B cell (primary cell): ENCODE measurements around the gene PLA2R1. TPM values are rescaled to one million over a fixed set of nuclear protein-coding genes. Genes with fewer than 3 reads are reported as not detected.

Experiments
- ATAC-seq: fragments of 200-7000 bp; cut with Tn5 transposase; one replicate; pipeline ENCODE4 v1.10.0; 2021; ENCODE audit warnings: low read depth, mild to moderate bottlenecking, moderate number of reproducible peaks, moderate library complexity
- CTCF ChIA-PET: fragments of 350-600 bp; sonication (Branson Sonifier 250); formaldehyde crosslinking; loops from one replicate; lab custom pipeline; 2021; ENCODE audit warnings: antibody characterized with exemption, inconsistent platforms; lab: Charles Lee
- POLR2A ChIA-PET: fragments of 350-600 bp; sonication (Branson Sonifier 250); formaldehyde crosslinking; loops from one replicate; lab custom pipeline; 2021; ENCODE audit warnings: antibody characterized with exemption; lab: Charles Lee
- DNase-seq: peaks from one replicate; pipeline ENCODE4 v3.0.0; 2013
- H2AFZ ChIP-seq: 2 replicates; pipeline ENCODE4 v1.6.1; 2012; ENCODE audit warnings: mild to moderate bottlenecking, low read depth, low read length; ENCODE audit not compliant: insufficient read depth, poor library complexity, severe bottlenecking
- H3K27ac ChIP-seq, 2 donors: 1 replicate in 1 of 2; 2 replicates in 1 of 2; pipeline ENCODE4 v1.5.1; 2012 to 2013; ENCODE audit warnings: low read length in 2 of 2, mild to moderate bottlenecking in 2 of 2, moderate library complexity in 1 of 2
- H3K27me3 ChIP-seq, 4 experiments: fragments of 200-600 bp in 1 of 4; sonication (generic) in 1 of 4; replicated peaks in 1 of 4; 1 replicate in 2 of 4; 2 replicates in 2 of 4; pipeline versions ENCODE4 v1.6.1 to v1.7.0; 2013 to 2016; ENCODE audit warnings: low read length in 3 of 4, mild to moderate bottlenecking in 2 of 4, mixed read lengths in 1 of 4, moderate library complexity in 1 of 4; ENCODE audit not compliant: insufficient read depth in 4 of 4, control insufficient read depth in 3 of 4; ENCODE audit errors: control extremely low read depth in 1 of 4
- H3K36me3 ChIP-seq, 2 experiments: replicated peaks in 1 of 2; 1 replicate in 1 of 2; 2 replicates in 1 of 2; pipeline versions ENCODE4 v1.6.1 to v1.7.1; 2013; ENCODE audit warnings: low read length in 1 of 2; ENCODE audit not compliant: insufficient read depth in 2 of 2, control insufficient read depth in 1 of 2; ENCODE audit errors: control extremely low read depth in 1 of 2, extremely low read depth in 1 of 2
- H3K4me1 ChIP-seq, 2 donors: fragments of 200-600 bp in 1 of 2; sonication (generic) in 1 of 2; 1 replicate in 1 of 2; 2 replicates in 1 of 2; pipeline versions ENCODE4 v1.5.1 to v1.6.1; 2013 to 2017; ENCODE audit warnings: low read length in 2 of 2; ENCODE audit not compliant: control insufficient read depth in 2 of 2, insufficient read depth in 2 of 2
- H3K4me2 ChIP-seq: replicated peaks from 2 replicates; pipeline ENCODE3; 2012; ENCODE audit warnings: mild to moderate bottlenecking, low read depth, low read length; ENCODE audit not compliant: poor library complexity, severe bottlenecking
- H3K4me3 ChIP-seq, 5 experiments: fragments of 200-600 bp in 1 of 5; sonication (generic) in 1 of 5; 1 replicate in 3 of 5; 2 replicates in 2 of 5; pipeline versions ENCODE4 v1.5.1 to v1.7.0; 2011 to 2016; ENCODE audit warnings: low read length in 4 of 5, mild to moderate bottlenecking in 4 of 5, low read depth in 2 of 5, control low read depth in 1 of 5, moderate library complexity in 1 of 5; ENCODE audit not compliant: insufficient read depth in 1 of 5; ENCODE audit errors: control extremely low read depth in 1 of 5, extremely low read depth in 1 of 5
- H3K79me2 ChIP-seq: fragments of 200-600 bp; sonication (generic); one replicate; pipeline ENCODE4 v1.6.0; 2016; ENCODE audit warnings: low read length; ENCODE audit not compliant: control insufficient read depth, insufficient read depth
- H3K9ac ChIP-seq: fragments of 200-600 bp; sonication (generic); 2 replicates; pipeline ENCODE4 v1.6.1; 2017; ENCODE audit warnings: mild to moderate bottlenecking, low read length, moderate library complexity
- H3K9me3 ChIP-seq, 3 donors: one replicate each; pipeline versions ENCODE4 v1.6.1 to v1.7.1; 2013; ENCODE audit warnings: low read length in 2 of 3; ENCODE audit not compliant: control insufficient read depth in 2 of 3, insufficient read depth in 1 of 3; ENCODE audit errors: control extremely low read depth in 1 of 3
- H4K20me1 ChIP-seq: 2 replicates; pipeline ENCODE4 v1.6.0; 2012; ENCODE audit warnings: mild to moderate bottlenecking, low read length; ENCODE audit not compliant: insufficient read depth, control insufficient read depth, poor library complexity, severe bottlenecking
- H3K27ac Mint-ChIP-seq: one replicate; pipeline ENCODE4 v1.8.0; 2021; ENCODE audit warnings: mixed read lengths
- H3K27me3 Mint-ChIP-seq: one replicate; pipeline ENCODE4 v1.8.0; 2021; ENCODE audit warnings: mixed read lengths
- H3K4me1 Mint-ChIP-seq: one replicate; pipeline ENCODE4 v1.8.0; 2021; ENCODE audit warnings: mixed read lengths
- H3K4me3 Mint-ChIP-seq: one replicate; pipeline ENCODE4 v1.8.0; 2021; ENCODE audit warnings: mixed read lengths
- H3K9me3 Mint-ChIP-seq: one replicate; pipeline ENCODE4 v1.8.0; 2022; ENCODE audit warnings: mixed read lengths; ENCODE audit not compliant: insufficient read depth
- EZH2 ChIP-seq: IDR thresholded peaks from 2 replicates; pipeline ENCODE4 v1.6.1; 2012; ENCODE audit warnings: borderline replicate concordance, low read depth, mild to moderate bottlenecking, moderate library complexity, low read length; ENCODE audit not compliant: insufficient read depth, poor library complexity, severe bottlenecking
- WGBS: methylation state at CpG from one replicate; pipeline ENCODE4 v1.1.5; 2013; ENCODE audit warnings: missing lambda C conversion rate; ENCODE audit not compliant: insufficient coverage; 5-methylcytosine and 5-hydroxymethylcytosine counted together
- intact Hi-C: fragments of 100-400 bp; cut with micrococcal nuclease; formaldehyde crosslinking; loops from one replicate; pipeline ENCODE4 v1.10.0; 2022
- polyA plus RNA-seq: library from polyadenylated mRNA; depleted of rRNA; stranded (reverse); fragments of >200 nt; gene quantifications from 2 replicates; pipeline ENCODE4 v1.2.3, GENCODE V29; 2012
- total RNA-seq, 2 donors: library from RNA; stranded (reverse); fragments of 120-200 nt in 1 of 2; gene quantifications; 1 replicate in 1 of 2; 2 replicates in 1 of 2; pipeline versions ENCODE4 v1.2.3 to v1.2.4, GENCODE V29; 2013 to 2022
- TF ChIP-seq, protein P1 (sequence below): fragments of 200-600 bp; IDR thresholded peaks from one replicate; pipeline ENCODE4 v1.8.0; 2022; ENCODE audit warnings: antibody characterized with exemption, mild to moderate bottlenecking

Gene PLA2R1
- total and polyA plus RNA-seq, 2 donors (not counting 1 experiment from before 2014, with no cell fraction given), result not detected

DNA sequence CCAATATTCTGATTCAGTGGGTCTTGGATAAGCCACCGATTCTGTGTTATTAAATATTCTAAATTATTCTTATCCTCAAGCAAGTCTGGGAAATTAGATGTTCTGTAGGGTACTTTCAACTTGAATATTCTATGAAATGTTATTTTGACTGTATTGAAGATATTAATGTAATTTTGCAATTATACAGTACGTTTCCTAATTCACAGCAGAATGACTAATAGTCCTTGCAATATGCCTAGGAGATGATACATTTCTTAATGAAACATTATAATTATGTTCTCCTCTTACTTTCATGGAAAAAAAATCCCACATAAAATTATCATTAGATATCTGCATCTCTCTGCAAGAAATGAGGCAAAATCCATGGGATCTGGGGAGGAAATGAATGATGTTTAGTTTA, 46.2 kb upstream of the PLA2R1 start:
- H3K4me3 ChIP-seq, result no peak overlapping the region
- CTCF ChIA-PET, result interaction anchor here (2.3 kb wide), 1 partner anchor 886 kb away, joined by 8 read pairs; no protein-coding TSS in a partner anchor
- no peak overlapping the region for H2AFZ ChIP-seq
- DNase-seq (no peak), ATAC-seq (no peak)
- peaks cover 0 to 2% (median 0%) of the 10 kb centered on the region in 4 experiments for H3K27me3 ChIP-seq
- no peak overlapping the region for H3K27ac ChIP-seq
- H4K20me1 ChIP-seq, result no peaks in the 10 kb centered on the region
- WGBS, result no CpG with 5 or more reads among the region's 2 CpGs
- no peaks in the 10 kb centered on the region for H3K79me2 ChIP-seq
- H3K36me3 ChIP-seq, result no peaks in the 10 kb centered on the region
- no peak overlapping the region for H3K4me2 ChIP-seq
- no peak overlapping the region for H3K4me3 Mint-ChIP-seq
- intact Hi-C loops, result no loop called here
- H3K9ac ChIP-seq, result no peak overlapping the region
- no peaks in the 10 kb centered on the region for H3K9me3 ChIP-seq
- POLR2A ChIA-PET, result no interaction called here
- H3K4me1 Mint-ChIP-seq, result no peaks in the 10 kb centered on the region
- no peak overlapping the region for H3K27ac Mint-ChIP-seq
- no peaks in the 10 kb centered on the region for H3K9me3 Mint-ChIP-seq
- peaks cover 34% of the 10 kb centered on the region for H3K27me3 Mint-ChIP-seq
- TF ChIP-seq, protein P1, sequence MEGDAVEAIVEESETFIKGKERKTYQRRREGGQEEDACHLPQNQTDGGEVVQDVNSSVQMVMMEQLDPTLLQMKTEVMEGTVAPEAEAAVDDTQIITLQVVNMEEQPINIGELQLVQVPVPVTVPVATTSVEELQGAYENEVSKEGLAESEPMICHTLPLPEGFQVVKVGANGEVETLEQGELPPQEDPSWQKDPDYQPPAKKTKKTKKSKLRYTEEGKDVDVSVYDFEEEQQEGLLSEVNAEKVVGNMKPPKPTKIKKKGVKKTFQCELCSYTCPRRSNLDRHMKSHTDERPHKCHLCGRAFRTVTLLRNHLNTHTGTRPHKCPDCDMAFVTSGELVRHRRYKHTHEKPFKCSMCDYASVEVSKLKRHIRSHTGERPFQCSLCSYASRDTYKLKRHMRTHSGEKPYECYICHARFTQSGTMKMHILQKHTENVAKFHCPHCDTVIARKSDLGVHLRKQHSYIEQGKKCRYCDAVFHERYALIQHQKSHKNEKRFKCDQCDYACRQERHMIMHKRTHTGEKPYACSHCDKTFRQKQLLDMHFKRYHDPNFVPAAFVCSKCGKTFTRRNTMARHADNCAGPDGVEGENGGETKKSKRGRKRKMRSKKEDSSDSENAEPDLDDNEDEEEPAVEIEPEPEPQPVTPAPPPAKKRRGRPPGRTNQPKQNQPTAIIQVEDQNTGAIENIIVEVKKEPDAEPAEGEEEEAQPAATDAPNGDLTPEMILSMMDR, result no peak
- no peak for TF ChIP-seq EZH2
- no peaks in the 10 kb centered on the region for H3K4me1 ChIP-seq

DNA sequence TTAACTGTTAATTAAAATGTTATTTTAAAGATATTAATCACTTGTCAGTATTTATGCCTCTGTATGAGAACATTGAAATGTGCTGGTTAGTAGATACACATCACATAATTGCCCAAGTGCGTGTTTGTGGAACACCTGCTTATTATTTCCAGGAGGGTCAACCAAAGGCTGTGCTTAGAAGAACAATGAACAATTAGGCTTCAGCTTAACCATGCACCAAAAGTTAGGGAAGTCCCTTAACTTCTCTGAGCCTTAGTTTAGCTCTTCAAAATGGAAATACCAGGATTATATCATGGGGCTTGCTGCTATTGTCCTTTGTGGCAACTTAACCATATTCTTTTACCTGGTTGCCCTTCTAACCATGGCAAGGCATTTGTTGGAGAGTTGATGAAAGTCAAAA, 43.0 kb upstream of the PLA2R1 start:
- Mint-ChIP-seq H3K9me3 (no peaks in the 10 kb centered on the region), H3K27me3 (peaks cover 20% of the 10 kb centered on the region), H3K4me3 (no peak overlapping the region), H3K27ac (no peak overlapping the region), H3K4me1 (no peaks in the 10 kb centered on the region)
- TF ChIP-seq EZH2, result no peak
- TF ChIP-seq, protein P1, result no peak
- Histone ChIP-seq H3K4me3 (no peak overlapping the region), H2AFZ (no peak overlapping the region), H3K4me2 (no peak overlapping the region), H3K9me3 (no peaks in the 10 kb centered on the region), H3K36me3 (no peaks in the 10 kb centered on the region), H3K4me1 (no peaks in the 10 kb centered on the region), H4K20me1 (no peaks in the 10 kb centered on the region), H3K79me2 (no peaks in the 10 kb centered on the region), H3K27me3 (no peaks in the 10 kb centered on the region), H3K9ac (no peak overlapping the region), H3K27ac (no peak overlapping the region)
- ATAC-seq (no peak), DNase-seq (no peak)
- ChIA-PET POLR2A (no interaction called here), CTCF (no interaction called here)
- intact Hi-C loops, result no loop called here
- no CpG with 5 or more reads among the region's 1 CpG for WGBS
